Measurements from ENCODE around the gene PPP1R13B.
"Not testable (repeated sequence)": the region's sequence is repeated elsewhere in the genome, so short reads cannot be mapped to it uniquely, and the experiment has no call there.

Gene PPP1R13B

DNA sequence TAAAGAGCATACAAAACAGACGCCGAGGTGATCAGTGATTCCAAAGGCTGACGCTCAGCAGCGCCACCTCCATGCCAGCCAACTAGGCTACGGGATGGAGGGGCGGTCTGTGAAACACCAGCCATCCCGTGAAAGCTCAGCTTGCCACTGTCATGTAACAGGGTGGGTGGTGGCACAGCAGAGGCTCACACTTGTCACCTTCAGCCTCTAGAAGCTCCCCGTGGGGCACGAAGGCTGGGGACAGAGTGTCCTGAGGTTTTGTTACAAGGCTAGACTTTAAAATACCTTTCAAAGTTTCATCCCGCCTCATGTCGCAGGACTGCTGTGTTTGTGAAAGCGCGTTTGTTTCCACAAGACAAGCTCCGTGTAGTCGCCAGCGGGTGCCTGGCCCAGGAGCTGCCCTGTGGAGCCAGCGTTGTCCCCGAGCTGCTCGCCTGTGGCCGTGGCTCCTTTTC lies 152.8 kb downstream of the PPP1R13B start:
- no peak overlapping the region for H3K27ac ChIP-seq (replicated peaks)
- no peak for DNase-seq (ENCODE audit: low read depth in 1 of 2, low spot score in 1 of 2)
- TF ChIP-seq GABPA (IDR thresholded peaks at IDR 0.05; ENCODE audit: low read depth), result no peak
- TF ChIP-seq POLR2AphosphoS5 (IDR thresholded peaks at IDR 0.05; ENCODE audit: low read depth), result peak; percentile 22; the same call in 1 of the 2 replicates
- H3K4me3 ChIP-seq (replicated peaks; ENCODE audit: insufficient read depth, low read length), result no peak overlapping the region
- H3K27me3 ChIP-seq (ENCODE audit: insufficient read depth, poor library complexity, severe bottlenecking), result no peaks in the 10 kb centered on the region

DNA sequence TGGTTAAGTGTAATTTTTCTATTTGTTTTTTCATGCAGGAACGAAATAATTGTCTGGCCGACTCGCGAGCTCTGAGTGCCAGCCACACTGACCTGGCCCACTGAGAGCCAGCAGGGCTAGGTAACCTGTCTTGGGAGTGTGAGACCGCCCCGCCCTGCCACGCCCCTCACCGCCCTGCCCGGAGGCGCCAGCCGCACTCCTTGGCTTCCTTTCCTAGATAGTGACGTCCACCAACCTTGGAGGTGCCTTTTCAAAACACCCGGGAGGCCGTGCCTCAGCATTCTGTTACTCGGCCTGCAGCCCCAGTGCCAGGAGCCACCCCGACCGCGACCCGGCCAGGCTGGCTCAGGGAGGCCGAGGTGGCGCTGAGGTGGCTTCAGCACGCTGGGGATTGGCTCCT lies 153.9 kb downstream of the PPP1R13B start:
- no peak for DNase-seq (ENCODE audit: low read depth in 1 of 2, low spot score in 1 of 2)
- no peak overlapping the region for H3K27ac ChIP-seq (replicated peaks)
- no peak overlapping the region for H3K4me3 ChIP-seq (replicated peaks; ENCODE audit: insufficient read depth, low read length)
- TF ChIP-seq POLR2AphosphoS5 (IDR thresholded peaks at IDR 0.05; ENCODE audit: low read depth) (no peak), SPI1 (IDR thresholded peaks at IDR 0.05; ENCODE audit: borderline replicate concordance, low read depth) (no peak), GABPA (IDR thresholded peaks at IDR 0.05; ENCODE audit: low read depth) (no peak)
- TF ChIP-seq, protein P1, sequence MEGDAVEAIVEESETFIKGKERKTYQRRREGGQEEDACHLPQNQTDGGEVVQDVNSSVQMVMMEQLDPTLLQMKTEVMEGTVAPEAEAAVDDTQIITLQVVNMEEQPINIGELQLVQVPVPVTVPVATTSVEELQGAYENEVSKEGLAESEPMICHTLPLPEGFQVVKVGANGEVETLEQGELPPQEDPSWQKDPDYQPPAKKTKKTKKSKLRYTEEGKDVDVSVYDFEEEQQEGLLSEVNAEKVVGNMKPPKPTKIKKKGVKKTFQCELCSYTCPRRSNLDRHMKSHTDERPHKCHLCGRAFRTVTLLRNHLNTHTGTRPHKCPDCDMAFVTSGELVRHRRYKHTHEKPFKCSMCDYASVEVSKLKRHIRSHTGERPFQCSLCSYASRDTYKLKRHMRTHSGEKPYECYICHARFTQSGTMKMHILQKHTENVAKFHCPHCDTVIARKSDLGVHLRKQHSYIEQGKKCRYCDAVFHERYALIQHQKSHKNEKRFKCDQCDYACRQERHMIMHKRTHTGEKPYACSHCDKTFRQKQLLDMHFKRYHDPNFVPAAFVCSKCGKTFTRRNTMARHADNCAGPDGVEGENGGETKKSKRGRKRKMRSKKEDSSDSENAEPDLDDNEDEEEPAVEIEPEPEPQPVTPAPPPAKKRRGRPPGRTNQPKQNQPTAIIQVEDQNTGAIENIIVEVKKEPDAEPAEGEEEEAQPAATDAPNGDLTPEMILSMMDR (IDR thresholded peaks at IDR 0.05; ENCODE audit: insufficient read depth, low read length), result no peak
- TF ChIP-seq, protein P2, sequence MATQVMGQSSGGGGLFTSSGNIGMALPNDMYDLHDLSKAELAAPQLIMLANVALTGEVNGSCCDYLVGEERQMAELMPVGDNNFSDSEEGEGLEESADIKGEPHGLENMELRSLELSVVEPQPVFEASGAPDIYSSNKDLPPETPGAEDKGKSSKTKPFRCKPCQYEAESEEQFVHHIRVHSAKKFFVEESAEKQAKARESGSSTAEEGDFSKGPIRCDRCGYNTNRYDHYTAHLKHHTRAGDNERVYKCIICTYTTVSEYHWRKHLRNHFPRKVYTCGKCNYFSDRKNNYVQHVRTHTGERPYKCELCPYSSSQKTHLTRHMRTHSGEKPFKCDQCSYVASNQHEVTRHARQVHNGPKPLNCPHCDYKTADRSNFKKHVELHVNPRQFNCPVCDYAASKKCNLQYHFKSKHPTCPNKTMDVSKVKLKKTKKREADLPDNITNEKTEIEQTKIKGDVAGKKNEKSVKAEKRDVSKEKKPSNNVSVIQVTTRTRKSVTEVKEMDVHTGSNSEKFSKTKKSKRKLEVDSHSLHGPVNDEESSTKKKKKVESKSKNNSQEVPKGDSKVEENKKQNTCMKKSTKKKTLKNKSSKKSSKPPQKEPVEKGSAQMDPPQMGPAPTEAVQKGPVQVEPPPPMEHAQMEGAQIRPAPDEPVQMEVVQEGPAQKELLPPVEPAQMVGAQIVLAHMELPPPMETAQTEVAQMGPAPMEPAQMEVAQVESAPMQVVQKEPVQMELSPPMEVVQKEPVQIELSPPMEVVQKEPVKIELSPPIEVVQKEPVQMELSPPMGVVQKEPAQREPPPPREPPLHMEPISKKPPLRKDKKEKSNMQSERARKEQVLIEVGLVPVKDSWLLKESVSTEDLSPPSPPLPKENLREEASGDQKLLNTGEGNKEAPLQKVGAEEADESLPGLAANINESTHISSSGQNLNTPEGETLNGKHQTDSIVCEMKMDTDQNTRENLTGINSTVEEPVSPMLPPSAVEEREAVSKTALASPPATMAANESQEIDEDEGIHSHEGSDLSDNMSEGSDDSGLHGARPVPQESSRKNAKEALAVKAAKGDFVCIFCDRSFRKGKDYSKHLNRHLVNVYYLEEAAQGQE (IDR thresholded peaks at IDR 0.05; ENCODE audit: insufficient replicate concordance, low read depth), result no peak
- H3K27me3 ChIP-seq (ENCODE audit: insufficient read depth, poor library complexity, severe bottlenecking), result no peaks in the 10 kb centered on the region

DNA sequence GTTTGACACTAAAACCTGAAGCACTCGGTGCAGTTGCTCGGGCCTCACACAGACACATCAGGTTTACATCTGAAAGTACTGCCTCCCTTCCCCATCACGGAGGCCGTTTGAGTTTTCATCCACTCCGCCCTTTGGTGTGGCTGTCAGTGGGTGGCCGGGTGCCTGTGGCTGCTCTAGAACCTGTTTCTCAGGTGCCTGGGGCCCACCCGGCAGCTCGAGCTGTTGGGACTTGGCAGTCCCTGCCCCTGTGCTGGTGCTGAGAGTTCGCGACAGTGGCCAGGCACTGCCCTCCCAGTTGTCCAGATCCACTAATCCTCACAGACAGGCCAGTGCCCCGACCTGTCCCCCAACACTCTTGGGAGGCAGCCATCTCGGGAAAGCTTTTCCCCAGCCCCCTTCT lies 154.5 kb downstream of the PPP1R13B start:
- no peak for DNase-seq (ENCODE audit: low read depth in 1 of 2, low spot score in 1 of 2)
- no peak overlapping the region for H3K27ac ChIP-seq (replicated peaks)
- H3K27me3 ChIP-seq (ENCODE audit: insufficient read depth, poor library complexity, severe bottlenecking), result no peaks in the 10 kb centered on the region
- H3K4me3 ChIP-seq (replicated peaks; ENCODE audit: insufficient read depth, low read length), result no peak overlapping the region
- TF ChIP-seq GABPA (IDR thresholded peaks at IDR 0.05; ENCODE audit: low read depth) (no peak), SPI1 (IDR thresholded peaks at IDR 0.05; ENCODE audit: borderline replicate concordance, low read depth) (no peak), POLR2AphosphoS5 (IDR thresholded peaks at IDR 0.05; ENCODE audit: low read depth) (no peak)
- TF ChIP-seq, protein P1 (IDR thresholded peaks at IDR 0.05; ENCODE audit: insufficient read depth, low read length), result no peak
- TF ChIP-seq, protein P2 (IDR thresholded peaks at IDR 0.05; ENCODE audit: insufficient replicate concordance, low read depth), result no peak

DNA sequence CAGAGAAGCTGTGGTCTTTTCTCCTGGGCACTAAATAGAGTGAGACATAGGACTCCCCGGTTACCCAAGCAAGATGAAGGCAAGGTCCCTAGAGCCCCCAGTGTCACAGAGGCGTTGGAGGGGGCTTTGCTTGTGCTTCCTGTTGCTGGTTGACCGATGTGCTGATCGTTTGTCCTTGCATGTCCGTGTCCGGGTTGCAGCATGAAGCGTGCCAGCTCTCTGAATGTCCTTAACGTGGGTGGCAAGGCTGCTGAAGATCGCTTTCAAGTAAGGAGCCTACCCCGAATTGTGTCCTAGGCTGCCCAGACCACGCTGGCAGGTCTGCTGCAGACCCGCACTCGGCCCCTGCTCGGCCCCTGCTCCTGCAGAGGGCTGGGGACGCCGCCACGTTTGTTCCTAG lies 155.2 kb downstream of the PPP1R13B start:
- Histone ChIP-seq H3K4me3 (replicated peaks; ENCODE audit: insufficient read depth, low read length) (no peak overlapping the region), H3K27ac (replicated peaks) (no peak overlapping the region), H3K27me3 (ENCODE audit: insufficient read depth, poor library complexity, severe bottlenecking) (no peaks in the 10 kb centered on the region)
- TF ChIP-seq SPI1 (IDR thresholded peaks at IDR 0.05; ENCODE audit: borderline replicate concordance, low read depth), result no peak
- DNase-seq (ENCODE audit: low read depth in 1 of 2, low spot score in 1 of 2), result no peak

DNA sequence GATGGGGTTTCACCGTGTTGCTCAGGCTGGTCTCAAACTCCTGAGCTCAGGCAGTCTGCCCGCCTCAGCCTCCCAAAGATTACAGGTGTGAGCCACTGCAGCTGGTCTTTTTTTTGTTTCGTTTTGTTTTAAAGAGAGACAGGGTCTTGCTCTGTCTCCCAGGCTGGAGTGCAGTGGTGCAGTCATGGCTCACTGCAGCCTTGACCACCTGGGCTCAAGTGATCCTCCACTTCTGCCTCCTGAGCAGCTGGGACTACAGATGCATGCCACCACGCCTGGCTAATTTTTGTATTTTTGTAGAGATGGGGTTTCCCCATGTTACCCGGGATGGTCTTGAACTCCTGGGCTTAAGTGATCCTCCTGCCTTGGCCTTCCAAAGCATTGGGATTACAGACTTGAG lies 155.7 kb downstream of the PPP1R13B start:
- not testable (repeated sequence) for H3K4me3 ChIP-seq (replicated peaks; ENCODE audit: insufficient read depth, low read length); H3K27me3 ChIP-seq (ENCODE audit: insufficient read depth, poor library complexity, severe bottlenecking); DNase-seq (ENCODE audit: low read depth in 1 of 2, low spot score in 1 of 2); H3K27ac ChIP-seq (replicated peaks)
